NCI-H2227 treated with DMSO at 0.1 percent for 48 hours (cell line): ENCODE results near the gene PHYHD1.
A peak's percentile ranks its signal among the peaks of the same experiment; 100 is the strongest.
"Not testable (repeated sequence)": the region's sequence is repeated elsewhere in the genome, so short reads cannot be mapped to it uniquely, and the experiment has no call there.

Source experiments
- DNase-seq: peaks from one replicate; lab custom pipeline; 2025; lab: John Stamatoyannopoulos, UW

The PHYHD1 gene

DNA sequence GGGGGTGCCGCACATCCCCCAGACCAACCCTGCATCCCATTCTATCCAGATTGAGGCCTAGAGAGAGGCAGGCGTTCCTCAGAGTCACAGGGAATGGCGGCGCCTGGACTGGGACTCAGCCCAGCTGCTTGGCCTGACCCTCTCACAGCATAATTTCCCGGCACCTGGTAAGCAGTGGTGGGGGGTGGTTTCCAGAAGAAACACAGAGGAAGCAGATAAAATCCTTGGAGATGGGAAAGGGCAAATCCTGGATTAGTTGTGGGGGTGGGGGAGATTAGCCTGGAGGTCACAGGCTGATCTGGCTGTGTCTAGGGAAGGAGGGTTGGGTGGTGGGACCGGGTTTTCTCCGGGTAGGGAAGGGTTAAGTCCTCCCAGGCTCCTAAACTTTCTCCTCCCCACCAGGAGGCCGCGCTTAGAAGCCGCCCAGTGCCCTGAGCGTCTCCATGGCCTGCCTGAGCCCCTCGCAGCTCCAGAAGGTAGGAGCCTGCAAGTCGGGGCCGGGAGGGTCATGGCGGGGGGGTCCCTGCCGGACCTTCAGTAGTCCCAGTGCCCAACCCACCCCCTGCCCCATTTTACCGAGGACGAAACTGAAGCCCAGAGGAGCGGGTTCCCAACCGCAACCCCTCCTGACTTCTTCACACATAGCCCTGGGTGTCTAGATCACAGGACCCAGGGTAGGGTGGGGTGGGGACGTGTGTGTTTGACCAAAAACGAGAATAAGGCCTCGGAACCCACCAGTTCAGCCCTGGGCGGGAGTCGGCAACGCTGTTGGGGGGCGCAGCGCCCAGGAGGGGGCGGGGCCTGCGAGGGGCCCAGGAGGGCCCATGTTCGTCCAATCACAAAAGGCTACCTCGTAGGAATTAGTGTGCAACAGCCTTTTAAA, 1.3 kb downstream of the PHYHD1 start:
- no peak for DNase-seq

DNA sequence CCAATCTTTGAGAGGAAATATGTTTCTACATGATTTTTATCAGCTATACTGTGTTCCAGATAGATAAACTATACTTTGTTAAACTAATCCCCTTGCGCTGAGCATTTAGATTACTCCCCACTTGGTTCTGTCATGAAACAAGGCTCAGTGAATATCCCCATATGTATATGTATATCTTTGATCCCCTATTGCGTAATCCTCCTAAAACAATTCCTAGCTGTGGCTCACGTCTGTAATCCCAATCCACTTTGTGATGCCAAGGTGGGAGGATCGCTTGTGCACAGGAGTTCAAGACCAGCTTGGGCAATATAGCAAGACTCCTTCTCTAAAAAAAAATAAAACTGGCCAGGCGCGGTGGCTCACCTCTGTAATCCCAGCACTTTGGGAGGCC, 2.7 kb downstream of the PHYHD1 start:
- no peak for DNase-seq

DNA sequence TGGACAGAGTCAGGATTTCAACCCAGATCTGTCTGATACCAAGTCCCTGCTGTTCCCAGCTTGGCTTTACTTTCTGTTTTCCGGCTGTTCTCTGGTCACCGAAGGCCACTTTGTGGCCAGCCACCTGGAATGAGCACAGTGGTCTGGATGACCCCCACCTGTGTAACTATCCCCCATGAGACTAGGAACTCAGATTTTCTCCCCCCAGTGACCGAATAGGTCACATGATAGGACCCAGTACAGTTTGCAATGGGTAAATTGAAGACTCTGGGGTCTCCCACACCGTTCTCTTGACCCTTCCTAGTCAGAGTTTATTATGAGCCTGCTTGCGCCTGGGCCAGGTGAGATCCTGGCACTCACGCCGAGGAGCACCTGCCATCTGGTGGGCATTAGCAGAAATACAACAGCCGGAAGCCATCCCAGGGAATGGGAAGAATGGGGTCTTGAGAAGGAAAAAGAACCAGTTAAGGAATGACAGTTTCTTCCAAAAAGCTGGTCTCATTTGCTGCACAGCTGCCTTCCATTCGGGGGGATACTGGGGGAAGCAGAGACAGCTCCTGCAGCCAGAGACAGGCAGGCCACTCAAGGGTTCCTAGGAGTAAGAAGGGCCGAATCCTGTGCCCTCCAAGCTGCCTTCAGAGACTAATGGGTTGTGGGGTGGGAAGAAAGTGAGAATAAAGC, 7.1 kb downstream of the PHYHD1 start:
- DNase-seq = peak; percentile 19

DNA sequence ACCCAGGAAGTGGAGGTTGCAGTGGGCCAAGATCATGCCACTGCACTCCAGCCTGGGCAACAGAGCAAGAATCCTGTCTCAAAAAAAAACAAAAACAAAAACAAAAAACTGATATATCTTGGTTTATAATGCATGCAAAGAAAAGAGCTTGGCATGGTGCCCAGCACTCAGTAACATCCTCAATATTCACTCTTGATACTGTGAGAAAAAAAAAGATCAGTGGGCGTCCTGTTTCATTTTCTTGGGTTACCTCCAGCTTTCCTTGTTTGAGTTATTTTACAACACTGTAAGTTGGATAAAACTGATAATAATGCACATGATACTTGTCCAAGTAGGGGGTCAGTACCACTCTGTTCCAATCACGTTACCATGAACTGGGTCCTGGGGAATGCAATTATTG, 7.8 kb downstream of the PHYHD1 start:
- DNase-seq = no peak

DNA sequence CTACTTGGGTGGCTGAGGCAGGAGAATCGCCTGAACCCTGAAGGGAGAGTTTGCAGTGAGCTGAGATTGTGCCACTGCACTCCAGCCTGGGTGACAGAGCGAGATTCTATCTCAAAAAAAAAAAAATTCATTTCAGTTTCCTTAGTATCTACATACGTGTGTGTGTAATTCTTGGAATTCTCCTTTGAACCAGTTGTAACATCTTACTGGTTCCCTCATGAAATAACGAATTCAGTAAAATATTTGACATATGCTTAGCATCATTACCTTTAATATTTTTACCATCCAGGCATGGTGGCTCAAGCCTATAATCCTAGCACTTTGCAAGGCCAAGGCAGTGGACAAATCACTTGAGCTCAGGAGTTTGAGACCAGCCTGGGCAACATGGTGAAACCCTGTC, 8.8 kb downstream of the PHYHD1 start:
- DNase-seq = no peak

DNA sequence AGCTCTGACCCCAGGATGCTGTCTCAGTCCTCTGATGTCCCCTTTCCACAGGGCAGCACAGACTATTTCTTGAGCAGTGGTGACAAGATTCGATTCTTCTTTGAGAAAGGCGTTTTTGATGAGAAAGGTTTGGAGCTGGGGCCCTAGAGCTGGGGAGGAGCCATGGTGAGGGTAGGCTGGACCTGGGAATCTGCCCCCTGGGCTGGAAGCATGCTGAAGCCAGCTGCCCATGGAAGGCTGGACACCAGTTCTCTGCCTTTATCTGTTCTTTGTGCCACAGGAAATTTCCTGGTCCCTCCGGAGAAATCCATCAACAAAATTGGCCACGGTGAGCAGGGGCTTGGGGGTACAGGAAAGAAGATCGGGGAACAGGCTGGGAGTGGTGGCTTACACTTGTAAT, 12.9 kb downstream of the PHYHD1 start:
- DNase-seq = no peak

DNA sequence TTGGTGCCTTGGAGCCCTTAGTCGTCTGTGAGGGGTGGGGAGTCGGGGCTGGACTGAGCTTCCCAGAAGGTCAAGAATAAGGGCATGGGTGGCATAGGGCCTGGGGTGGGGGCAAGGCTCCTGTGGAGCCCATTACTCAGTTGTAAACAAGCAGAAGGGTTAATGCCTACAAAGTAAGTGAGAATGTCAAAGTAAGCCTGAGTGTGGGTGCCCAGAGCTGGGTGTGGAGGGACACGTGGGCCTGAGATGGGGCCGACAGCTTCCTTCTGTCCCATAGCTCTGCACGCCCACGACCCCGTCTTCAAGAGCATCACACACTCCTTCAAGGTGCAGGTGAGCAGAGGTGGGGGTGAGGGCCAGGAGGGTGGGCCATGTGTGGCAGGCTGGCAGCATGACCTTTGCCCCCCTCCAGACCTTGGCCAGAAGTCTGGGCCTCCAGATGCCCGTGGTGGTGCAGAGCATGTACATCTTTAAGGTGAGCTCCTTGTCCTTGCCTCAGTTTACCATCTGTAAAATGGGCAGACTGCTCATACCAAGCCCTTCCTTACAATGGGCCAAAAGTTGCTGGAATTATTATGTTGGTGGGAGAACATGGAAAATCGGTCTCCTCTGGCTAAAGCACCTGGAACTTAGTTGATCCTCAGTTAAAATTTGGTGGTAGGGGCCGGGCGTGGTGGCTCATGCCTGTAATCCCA, 15.5 kb downstream of the PHYHD1 start:
- no peak for DNase-seq

DNA sequence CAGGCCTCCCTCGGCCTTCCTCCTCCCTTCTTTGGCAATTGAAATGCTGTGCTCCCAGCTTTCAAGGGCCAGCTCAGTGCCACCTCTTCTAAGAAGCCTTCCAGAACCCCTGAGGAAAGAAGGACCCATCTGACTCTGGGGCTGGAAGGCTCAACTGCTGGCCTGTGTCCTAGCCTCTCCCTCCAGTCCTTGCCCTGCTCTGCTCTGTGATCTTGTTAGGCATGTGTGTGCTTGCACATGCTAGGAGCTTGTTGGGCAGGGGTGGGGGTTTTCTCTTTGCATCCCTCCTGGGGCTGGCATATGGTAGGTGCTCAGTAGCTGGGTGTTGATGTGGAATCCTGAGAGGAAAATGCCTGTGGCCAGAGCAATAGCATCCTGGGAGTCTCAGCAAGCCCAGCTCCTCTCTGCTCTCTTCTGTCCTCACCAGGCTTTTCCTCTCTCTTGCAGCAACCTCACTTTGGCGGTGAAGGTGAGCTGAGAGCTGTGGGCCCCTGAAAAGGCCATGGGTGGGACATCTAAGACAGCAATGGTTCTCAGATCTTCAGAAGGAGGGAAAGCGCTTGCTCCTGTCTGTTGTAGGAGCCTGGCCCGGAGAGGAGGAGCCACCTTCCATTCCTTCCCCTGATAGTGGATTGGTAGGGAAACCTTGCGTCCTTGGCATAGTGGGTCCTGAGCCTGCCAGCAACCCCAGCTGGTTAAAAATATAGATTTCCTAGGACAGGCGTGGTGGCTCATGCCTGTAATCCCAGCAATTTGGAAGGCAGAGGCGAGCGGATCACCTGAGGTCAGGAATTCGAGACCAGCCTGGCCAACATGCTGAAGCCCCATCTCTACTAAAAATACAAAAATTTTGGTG, 16.8 kb downstream of the PHYHD1 start:
- DNase-seq = no peak

DNA sequence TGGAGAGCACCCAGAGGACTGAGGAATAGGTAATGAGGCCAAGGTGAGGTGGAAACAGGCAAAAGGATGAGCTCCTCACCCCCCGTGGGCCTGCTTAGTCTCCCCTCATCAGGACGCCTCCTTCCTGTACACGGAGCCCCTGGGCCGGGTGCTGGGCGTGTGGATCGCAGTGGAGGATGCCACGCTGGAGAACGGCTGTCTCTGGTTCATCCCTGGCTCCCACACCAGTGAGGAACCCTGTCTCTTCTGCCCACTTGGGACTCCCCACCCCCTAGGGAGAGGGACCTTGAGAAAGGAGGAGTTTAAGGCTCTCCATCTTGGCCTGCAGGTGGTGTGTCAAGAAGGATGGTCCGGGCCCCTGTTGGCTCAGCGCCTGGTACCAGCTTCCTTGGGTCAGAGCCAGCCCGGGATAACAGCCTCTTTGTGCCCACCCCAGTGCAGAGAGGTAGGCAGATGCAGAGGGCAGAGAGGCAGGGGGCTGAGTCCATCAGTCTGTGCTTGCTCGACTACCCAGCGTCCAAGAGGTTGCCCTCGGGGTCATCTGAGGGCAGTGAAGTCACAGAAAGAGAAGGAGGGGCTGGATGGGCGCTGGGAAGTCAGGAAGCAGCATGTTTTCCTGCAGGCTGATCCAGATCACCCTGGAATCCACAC, 19.6 kb downstream of the PHYHD1 start:
- no peak for DNase-seq

DNA sequence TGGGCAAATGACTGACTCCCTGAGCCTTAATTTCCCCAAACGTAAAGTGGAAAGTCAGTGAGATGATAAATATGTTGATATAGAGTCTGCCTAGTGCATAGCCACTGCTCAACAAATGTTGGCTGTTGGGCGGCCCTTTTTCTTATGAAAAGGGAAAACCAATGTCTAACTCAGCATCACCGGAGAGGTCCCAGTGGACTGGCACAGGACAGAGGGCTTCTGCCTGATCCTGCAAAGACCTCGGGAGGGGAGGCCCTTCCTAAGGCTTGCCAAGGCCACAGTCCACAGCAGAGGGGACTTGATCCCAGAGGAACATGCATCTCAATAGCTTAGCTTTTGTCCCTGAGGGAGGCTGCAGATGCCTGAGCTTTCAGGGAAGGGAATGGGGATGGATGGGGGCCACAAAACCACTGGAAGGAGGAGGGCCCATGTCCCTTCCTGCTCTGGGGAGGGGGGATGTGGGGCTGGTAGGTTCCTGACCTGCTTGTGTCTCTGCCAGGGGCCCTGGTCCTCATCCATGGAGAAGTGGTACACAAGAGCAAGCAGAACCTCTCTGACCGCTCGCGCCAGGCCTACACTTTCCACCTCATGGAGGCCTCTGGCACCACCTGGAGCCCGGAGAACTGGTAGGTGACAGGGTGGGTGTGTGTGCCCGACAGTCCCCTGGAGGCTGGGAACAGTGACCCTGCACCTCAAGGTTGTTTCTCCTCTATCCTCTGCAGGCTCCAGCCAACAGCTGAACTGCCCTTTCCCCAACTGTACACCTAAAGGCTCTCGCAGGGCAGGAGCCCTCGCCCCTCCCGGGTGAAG, 20.4 kb downstream of the PHYHD1 start:
- DNase-seq = no peak

DNA sequence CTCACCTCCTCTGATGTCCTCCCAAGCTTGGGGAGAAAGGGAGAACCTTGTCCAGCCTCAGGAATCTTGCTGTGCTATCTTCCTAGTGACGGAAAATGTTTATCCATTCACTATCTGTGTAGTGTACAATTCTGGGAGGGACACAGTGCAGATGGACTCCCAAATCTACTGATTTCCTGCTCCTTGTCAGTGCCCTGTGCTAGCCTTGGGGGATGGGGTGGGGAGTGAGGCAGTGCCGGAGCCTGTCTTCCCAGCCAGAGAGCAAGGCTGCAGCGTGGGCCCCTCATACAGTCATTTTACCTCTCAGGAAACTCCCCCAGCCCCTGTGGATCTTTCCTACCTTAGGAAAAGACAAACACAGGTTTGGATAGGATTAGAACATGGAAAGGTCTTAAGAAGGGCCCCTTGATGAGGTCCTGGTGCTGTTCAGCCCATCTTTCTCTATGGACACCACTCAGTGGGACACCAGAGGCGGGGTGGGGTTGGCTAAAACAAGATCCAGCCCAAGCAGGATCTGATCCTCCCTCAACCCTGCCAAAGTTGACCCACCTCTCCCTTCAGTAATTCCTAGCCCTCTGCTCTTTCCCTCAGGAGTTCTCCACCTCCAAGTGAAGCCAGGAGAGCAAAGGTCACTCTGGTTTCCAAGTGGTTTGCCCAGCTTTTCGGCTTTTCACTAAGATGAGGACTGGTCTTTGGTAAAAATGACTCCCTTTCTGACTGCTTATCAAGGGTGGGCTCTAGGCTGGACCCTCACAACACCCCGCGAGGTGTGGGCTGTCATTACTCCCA, 23.2 kb downstream of the PHYHD1 start:
- DNase-seq = no peak

DNA sequence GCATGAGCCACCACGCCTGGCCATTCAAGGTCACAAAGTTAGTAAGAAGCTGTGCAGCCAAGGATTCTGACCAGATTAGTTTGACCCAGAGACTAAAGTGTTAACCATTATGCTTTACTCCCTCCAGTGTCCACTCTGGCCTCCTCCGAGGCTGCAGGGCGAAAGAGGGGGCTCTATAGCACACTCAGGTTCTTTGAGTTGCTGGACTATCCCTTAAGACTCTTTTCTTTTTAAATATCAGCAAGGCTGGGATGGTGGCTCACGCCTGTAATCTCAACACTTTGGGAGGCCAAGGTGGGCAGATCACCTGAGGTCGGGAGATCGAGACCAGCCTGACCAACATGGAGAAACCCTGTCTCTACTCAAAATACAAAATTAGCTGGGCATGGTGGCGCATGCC, 24.2 kb downstream of the PHYHD1 start:
- not testable (repeated sequence) for DNase-seq

DNA sequence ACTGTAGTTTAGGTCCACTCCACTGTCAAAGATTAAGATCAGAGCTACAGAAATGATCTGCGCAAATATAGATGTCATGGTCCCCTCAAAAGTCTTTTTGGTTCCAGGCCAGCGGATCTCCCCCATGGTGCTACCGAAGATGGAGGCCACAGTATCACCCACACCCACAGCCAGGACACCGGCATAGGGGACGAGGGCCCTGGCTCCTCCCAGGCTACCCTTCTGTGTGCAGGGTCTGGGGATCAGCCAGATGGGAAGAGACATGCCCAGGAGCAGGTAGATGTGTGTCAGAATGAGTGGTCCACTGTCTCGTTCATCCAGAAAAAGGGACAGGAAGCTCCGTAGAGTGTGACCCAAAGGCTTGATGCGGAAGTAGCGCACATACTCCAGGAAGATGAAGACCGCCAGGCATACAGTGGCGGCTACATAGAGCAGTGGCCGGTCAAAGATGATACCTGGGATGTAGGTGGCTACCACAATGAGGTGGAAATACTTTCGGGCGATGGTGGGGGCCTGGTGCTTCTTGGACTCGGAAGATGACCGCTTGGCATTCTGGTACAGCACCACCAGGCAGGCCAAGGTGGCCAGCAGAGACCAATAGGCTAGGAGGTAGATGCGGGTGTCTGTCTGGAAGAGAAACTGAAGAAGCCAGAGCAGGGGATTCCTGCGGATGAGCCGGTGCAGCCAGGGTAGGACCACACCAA, 25.2 kb downstream of the PHYHD1 start:
- no peak for DNase-seq

DNA sequence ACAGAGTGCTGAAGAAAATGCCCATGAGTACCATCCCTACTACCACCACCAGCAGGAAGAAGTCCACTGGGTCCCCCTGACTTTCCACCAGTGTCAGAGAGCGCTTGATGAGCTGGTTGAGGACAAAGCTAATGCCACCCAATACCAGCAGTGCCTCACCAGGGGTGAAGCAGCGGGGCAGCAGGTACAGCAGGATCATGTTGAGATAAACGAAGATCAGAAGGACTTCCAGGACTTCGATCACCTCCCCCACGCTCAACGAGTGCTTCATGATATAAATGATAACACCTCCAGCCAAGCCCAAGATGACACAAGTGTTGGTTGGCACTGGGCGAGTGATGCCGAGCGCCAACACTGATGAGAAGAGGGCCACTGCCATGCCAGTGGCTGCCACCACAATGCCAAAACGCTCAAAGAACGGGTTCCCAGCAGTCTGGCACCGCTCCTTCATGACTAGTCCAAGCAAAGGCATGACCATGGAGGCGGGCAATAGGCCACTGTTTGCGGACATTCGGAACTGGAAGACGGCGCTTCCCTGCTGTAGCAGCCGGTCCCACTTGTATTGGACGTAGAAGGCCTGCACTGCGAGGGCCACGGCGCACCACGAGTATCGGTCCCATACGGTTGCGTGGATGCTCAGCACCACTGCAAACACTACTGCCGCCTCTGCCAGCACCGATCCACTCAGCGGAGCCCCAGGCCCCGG, 25.9 kb downstream of the PHYHD1 start:
- no peak for DNase-seq

DNA sequence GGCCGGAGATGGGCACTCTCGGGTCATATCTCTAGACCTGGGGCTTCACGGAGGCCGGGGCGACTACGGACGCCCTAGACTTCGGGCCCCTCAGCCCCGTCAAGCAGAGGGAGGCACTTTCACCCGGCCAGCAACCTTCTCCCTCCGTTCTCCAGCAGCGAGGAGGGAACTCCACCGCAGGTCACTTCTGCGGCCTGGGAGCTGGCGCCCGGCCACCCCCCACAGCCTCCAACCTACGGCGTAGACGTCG, 26.4 kb downstream of the PHYHD1 start:
- DNase-seq = no peak

DNA sequence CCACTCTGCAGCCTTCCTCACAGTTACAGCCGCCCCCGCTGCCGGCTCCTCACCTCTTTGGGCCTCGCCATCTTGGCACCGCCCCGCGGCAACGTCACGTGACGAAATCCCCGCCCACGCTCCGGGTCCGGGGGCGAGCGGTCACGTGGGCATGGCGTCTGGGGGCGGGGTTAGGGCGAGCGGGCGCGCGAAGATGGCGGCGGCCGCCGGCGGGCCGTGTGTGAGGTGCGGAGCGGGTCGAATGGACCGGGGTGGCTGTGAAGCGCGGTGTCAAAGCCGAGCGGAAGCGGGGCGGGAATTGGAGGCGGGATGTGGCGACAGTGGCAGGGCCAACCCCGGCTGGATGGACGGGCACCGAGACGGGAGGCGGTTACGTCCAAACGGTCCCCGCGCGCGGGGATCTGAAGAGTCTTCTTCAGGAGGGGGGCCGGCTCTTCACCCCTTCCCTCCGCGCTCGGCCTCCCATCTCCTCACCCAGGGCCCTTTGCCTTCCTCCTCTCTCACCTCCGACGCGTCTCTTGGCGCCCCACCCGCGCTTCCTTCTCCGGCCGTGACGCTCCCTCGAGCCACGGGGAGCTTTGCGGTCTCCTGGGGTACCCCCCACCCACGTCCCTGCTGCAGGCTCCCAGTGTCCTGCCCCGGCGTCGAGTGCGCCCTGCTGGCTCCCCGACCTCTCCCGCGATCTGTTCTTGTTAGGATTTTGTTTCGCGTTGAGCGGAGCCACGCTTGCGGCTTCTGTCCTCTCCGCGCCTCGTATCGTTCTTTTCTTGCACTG, 26.9 kb downstream of the PHYHD1 start, which contains the start of the genes DOLK and NUP188:
TSS of gene DOLK (minus strand) at position 77 of the 775 bp plus-strand sequence. CDS start 300 bp downstream, outside the sequence.
TSS of gene NUP188 (plus strand) at position 173 of the 775 bp plus-strand sequence. CDS start at position 194, 21 bp downstream.
- peak; percentile 69 for DNase-seq

DNA sequence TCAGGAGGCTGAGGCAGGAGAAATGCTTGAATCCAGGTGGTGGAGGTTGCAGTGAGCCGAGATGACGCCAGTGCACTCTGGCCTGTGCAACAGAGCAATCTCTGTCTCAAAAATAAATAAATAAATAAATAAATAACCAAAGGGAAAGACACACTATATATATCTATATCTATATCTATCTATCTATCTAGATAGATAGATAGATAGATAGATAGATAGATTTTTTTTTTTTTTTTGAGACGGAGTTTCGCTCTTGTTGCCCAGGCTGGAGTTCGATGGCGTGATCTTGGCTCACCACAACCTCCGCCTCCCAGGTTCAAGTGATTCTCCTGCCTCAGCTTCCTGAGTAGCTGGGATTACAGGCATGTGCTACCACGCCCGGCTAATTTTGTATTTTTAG, 40.6 kb downstream of the PHYHD1 start:
- not testable (repeated sequence) for DNase-seq

DNA sequence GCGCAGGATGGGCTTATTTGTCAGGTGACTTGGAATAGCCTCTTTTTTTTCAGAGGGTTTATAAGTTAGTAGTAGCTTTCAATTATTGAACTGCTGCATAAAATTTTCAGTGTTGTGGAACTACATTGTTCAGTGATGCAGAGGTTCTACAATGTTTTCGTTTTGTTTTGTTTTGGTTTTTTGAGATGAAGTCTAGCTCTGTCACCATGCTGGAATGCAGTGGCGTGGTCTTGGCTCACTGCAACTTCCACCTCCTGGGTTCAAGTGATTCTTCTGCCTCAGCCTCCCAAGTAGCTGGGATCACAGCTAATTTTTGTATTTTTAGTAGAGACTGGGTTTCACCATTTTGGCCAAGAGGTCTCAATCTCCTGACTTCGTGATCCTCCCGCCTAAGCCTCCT, 48.7 kb downstream of the PHYHD1 start:
- no peak for DNase-seq
